ENCODE results near the gene PURA. TPM values are rescaled to one million over a fixed set of nuclear protein-coding genes. Genes with fewer than 3 reads are reported as not detected.

PURA gene
- total and polyA plus RNA-seq, 2 donors (not counting 3 experiments of a cell fraction or from before 2014, with no cell fraction given) = 1.3 to 8.2 TPM

- H2AFZ ChIP-seq (ENCODE audit: low read depth, low read length) = no peak overlapping the region
- CTCF ChIA-PET = no interaction called here
- BruUV-seq (replicated peaks) = no TSS peak
Measured at GRCh38 chr5:140083650-140084049, 30.3 kb upstream of the PURA start.

More at GRCh38 chr5:140083650-140084049, 30.3 kb upstream of the PURA start:
- Histone ChIP-seq H3K9me1 (replicated peaks; ENCODE audit: control insufficient read depth, extremely low read depth, insufficient read depth, low read length) (no peaks in the 10 kb centered on the region), H3K27ac (ENCODE audit: insufficient read depth, low read depth, low read length) (no peak overlapping the region), H3K9me3 (replicated peaks; ENCODE audit: control insufficient read depth, insufficient read depth, low read length) (no peaks in the 10 kb centered on the region), H3K4me3 (replicated peaks in 1 of 3; ENCODE audit: insufficient read depth in 1 of 3, low read depth in 1 of 3, low read length in 3 of 3) (no peak overlapping the region), H3K4me2 (ENCODE audit: insufficient read depth, low read length) (no peak overlapping the region), H4K20me1 (replicated peaks; ENCODE audit: control insufficient read depth, extremely low read depth, insufficient read depth, low read length) (no peaks in the 10 kb centered on the region), H3K79me2 (ENCODE audit: control insufficient read depth, insufficient read depth, low read length) (no peaks in the 10 kb centered on the region), H3K4me1 (ENCODE audit: control insufficient read depth, extremely low read depth, insufficient read depth, low read length) (no peaks in the 10 kb centered on the region), H3K27me3 (ENCODE audit: control insufficient read depth in 2 of 2, insufficient read depth in 2 of 2, low read length in 2 of 2) (peaks cover 26 to 39% of the 10 kb centered on the region in 2 experiments), H3K9ac (replicated peaks; ENCODE audit: extremely low read depth, insufficient read depth, low read length) (no peak overlapping the region), H3K36me3 (ENCODE audit: control insufficient read depth in 2 of 2, extremely low read depth in 1 of 2, insufficient read depth in 2 of 2, low read length in 2 of 2) (no peaks in the 10 kb centered on the region)
- dilution Hi-C loops (cut with MboI; ENCODE audit: extremely low pct_ligation_motif_present, low sequenced_read_pairs) = no loop called here
- TF ChIP-seq POLR2A (IDR thresholded peaks at IDR 0.05; ENCODE audit: low read depth, low read length) = no peak
- no peak for TF ChIP-seq JUN (IDR thresholded peaks at IDR 0.05; ENCODE audit: borderline replicate concordance, insufficient read depth, insufficient read length, low read depth)
- no peak for TF ChIP-seq GATA2 (IDR thresholded peaks at IDR 0.05; ENCODE audit: insufficient read depth, insufficient read length, low read depth, low read length)
- no peak for TF ChIP-seq MYC (IDR thresholded peaks at IDR 0.05; ENCODE audit: low read depth, low read length)
- TF ChIP-seq POLR2AphosphoS5 (IDR thresholded peaks at IDR 0.05; ENCODE audit: insufficient read depth, low read depth, low read length) = no peak
- no peak for TF ChIP-seq FOS (IDR thresholded peaks at IDR 0.05; ENCODE audit: borderline replicate concordance, insufficient read depth, low read length)
- no peak for TF ChIP-seq EZH2 (IDR thresholded peaks at IDR 0.05; ENCODE audit: borderline replicate concordance, low read depth, low read length, severe bottlenecking)
- TF ChIP-seq MAX (IDR thresholded peaks at IDR 0.05; ENCODE audit: insufficient read depth, insufficient read length) = no peak
- TF ChIP-seq CTCF (IDR thresholded peaks at IDR 0.05; ENCODE audit: extremely low read depth in 1 of 2, insufficient read depth in 1 of 2, low read depth in 1 of 2, low read length in 2 of 2) = no peak
- FAIRE-seq (no peak), DNase-seq (ENCODE audit: low read depth, low spot score) (no peak)
- POLR2A ChIA-PET = no interaction called here
- intact Hi-C loops (cut with micrococcal nuclease) = no loop called here
